HG03457 (cell line): ENCODE results near the gene CIAO1.
"Not testable (repeated sequence)": the region's sequence is repeated elsewhere in the genome, so short reads cannot be mapped to it uniquely, and the experiment has no call there.

Experiments
- ATAC-seq: cut with Tn5 transposase; IDR thresholded peaks from one replicate; pipeline ENCODE4 v1.9.1; 2021; ENCODE audit warnings: moderate number of reproducible peaks; ENCODE audit not compliant: unreplicated experiment

CIAO1 gene

GRCh38 chr2:96274355-96275056, 8.5 kb downstream of the CIAO1 start:
- no peak for ATAC-seq

- no peak for ATAC-seq
Measured at GRCh38 chr2:96276787-96277499, 10.9 kb downstream of the CIAO1 start.

GRCh38 chr2:96287273-96287856, 21.3 kb downstream of the CIAO1 start:
- ATAC-seq, result no peak

DNA sequence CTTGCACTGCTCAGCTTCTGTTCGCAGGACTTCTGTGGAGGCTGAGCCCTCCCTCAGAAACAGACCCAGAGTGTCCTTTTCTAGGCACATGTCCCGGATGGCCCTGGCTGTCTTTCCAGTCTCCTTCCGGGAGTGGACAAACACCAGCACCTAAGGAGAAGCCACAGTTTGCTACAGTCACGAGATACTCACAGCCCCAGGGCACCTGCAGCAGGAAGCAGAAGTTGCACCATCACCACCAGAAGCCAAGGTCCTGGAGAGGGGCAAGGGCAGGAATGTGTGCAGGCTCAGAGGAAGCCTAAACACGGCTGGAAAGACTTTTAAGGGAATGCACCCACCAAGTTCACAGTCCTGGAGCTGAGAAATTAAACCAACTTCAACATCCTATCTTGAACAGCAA, 25.7 kb downstream of the CIAO1 start:
- ATAC-seq, result no peak

DNA sequence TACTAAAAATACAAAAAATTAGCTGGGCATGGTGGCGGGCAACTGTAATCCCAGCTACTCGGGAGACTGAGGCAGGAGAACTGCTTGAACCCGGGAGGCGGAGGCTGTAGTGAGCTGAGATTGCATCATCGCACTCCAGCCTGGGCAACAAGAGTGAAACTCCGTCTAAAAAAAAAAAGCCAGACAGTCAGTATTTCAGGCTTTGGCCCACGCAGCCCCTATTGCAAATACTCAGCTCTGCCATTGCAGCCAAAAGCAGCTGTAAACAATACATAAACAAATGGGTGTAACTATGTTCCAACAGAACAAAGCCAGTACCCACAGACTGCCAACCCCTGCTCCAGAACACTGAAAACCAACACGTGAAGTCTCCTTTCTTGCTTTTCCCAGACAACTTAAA, 28.2 kb downstream of the CIAO1 start:
- ATAC-seq, result not testable (repeated sequence)

DNA sequence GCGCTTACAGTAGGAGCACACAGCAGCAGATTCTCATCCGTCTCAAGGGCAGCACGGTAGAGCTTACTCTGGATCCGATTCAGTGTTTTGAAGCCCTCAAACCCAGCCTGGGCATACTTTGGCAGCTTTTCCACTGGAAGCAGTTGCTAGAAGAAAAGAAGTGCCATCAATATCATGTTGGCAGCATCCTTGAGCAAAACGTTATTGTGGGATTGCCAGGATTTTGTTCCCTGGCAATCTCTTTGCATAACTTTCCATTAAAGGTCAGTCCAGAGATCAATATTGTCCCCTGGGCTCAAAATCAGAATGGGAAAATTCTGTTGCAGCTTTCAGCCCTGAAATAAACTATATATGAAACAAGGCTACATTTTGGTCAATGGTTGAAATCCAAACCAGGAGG, 30.9 kb downstream of the CIAO1 start:
- no peak for ATAC-seq

GRCh38 chr2:96301865-96302264, 35.8 kb downstream of the CIAO1 start:
- no peak for ATAC-seq

GRCh38 chr2:96304606-96305005, 38.6 kb downstream of the CIAO1 start:
- ATAC-seq, result no peak

- ATAC-seq, result peak; percentile 66
Measured at GRCh38 chr2:96305091-96305978, 39.3 kb downstream of the CIAO1 start, which contains the start of gene SNRNP200. Gene SNRNP200 (minus strand): TSS chr2:96305546. CDS start chr2:96305437, 109 bp downstream.

- ATAC-seq, result no peak
Measured at GRCh38 chr2:96305979-96306308, 39.9 kb downstream of the CIAO1 start.

GRCh38 chr2:96306370-96306769, 40.3 kb downstream of the CIAO1 start:
- no peak for ATAC-seq

DNA sequence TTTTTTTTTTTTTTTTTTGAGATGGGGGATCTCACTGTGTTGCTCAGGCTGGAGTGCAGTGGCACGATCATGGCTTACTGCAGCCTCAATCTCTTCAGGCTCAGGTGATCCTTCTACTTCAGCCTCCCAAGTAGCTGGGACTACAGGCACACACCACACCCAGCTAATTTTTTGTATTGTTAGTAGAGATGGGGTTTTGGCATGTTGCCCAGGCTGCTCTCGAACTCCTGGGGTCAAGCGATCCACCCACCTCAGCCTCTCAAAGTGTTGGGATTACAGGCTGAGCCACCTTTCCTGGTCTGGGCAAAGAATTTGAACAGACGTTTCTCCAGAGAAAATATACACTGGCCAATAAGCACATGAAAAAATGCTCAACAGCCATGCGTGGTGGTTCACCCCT, 42.2 kb downstream of the CIAO1 start:
- no peak for ATAC-seq

- ATAC-seq, result no peak
Measured at GRCh38 chr2:96315005-96315399, 49.0 kb downstream of the CIAO1 start.

GRCh38 chr2:96315400-96316071, 49.5 kb downstream of the CIAO1 start:
- ATAC-seq, result no peak

GRCh38 chr2:96316999-96317398, 51.0 kb downstream of the CIAO1 start:
- ATAC-seq, result no peak

- no peak for ATAC-seq
Measured at GRCh38 chr2:96317584-96317997, 51.6 kb downstream of the CIAO1 start.

GRCh38 chr2:96318723-96319122, 52.7 kb downstream of the CIAO1 start:
- ATAC-seq, result no peak

DNA sequence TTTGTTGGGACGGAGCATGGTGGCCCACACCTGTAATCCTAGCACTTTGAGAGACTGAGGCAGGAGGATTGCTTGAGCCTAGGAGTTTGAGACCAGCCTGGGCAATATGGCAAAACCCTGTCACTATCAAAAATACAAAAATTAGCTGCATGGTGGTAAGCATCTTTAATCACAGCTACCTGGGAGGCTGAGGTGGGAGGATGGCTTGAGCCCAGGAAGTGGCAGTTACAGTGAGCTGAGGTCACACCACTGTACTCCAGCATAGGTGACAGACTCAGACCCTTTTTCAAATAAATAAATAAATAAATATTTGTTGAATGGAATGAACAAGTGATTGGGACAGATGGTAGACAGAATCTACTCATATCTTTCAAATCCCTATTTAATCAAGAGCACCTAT, 53.4 kb downstream of the CIAO1 start:
- ATAC-seq, result no peak

GRCh38 chr2:96320326-96320725, 54.3 kb downstream of the CIAO1 start:
- ATAC-seq, result no peak

- peak; percentile 18 for ATAC-seq
Measured at GRCh38 chr2:96320728-96321622, 55.0 kb downstream of the CIAO1 start.
